GM23338 (cell line): Measurements from ENCODE around the gene TM7SF3.

Experiments
- CREB1 ChIP-seq: fragments of 250-450 bp; sonication (Bioruptor Pico); IDR thresholded peaks from 2 replicates; pipeline ENCODE4 v1.5.0; 2020; ENCODE audit warnings: low read depth, mild to moderate bottlenecking, moderate library complexity
- CTCF ChIP-seq, 2 experiments: fragments of 200-600 bp in 1 of 2; sonication (generic) in 1 of 2; conservative IDR thresholded peaks; 2 replicates each; pipeline versions ENCODE4 v1.5.1 to v1.6.1; 2016 to 2017; ENCODE audit warnings: antibody characterized with exemption in 2 of 2, low read depth in 2 of 2, mild to moderate bottlenecking in 2 of 2, moderate library complexity in 1 of 2
- EZH2 ChIP-seq: fragments of 200-600 bp; sonication (generic); IDR thresholded peaks from one replicate; pipeline ENCODE4 v1.8.0; 2017; ENCODE audit warnings: antibody characterized with exemption, mild to moderate bottlenecking, low read depth; ENCODE audit not compliant: unreplicated experiment
- JUNB ChIP-seq: IDR thresholded peaks from one replicate; pipeline ENCODE4 v1.6.1; 2016; ENCODE audit warnings: antibody characterized with exemption; ENCODE audit not compliant: unreplicated experiment
- POLR2AphosphoS5 ChIP-seq: IDR thresholded peaks from 2 replicates; pipeline ENCODE4 v1.6.1; 2016; ENCODE audit warnings: antibody characterized with exemption, low read depth

- no peak for TF ChIP-seq CTCF (conservative IDR thresholded peaks at IDR 0.05; ENCODE audit: low read depth in 2 of 2)
- no peak for TF ChIP-seq EZH2
- TF ChIP-seq POLR2AphosphoS5: no peak
- no peak for TF ChIP-seq JUNB
- no peak for TF ChIP-seq CREB1
These were observed 20.1 kb downstream of the TM7SF3 start for GRCh38 chr12:26994109-26994508.
